ENCODE results near the gene MIF4GD.

- TF ChIP-seq CTCF (conservative IDR thresholded peaks at IDR 0.05; ENCODE audit: low read depth in 2 of 2) (no peak), EZH2 (IDR thresholded peaks at IDR 0.05; ENCODE audit: low read depth, unreplicated experiment) (no peak), JUNB (IDR thresholded peaks at IDR 0.05; ENCODE audit: unreplicated experiment) (no peak), CREB1 (CRISPR knock-in tag; IDR thresholded peaks at IDR 0.05; ENCODE audit: low read depth) (no peak), POLR2AphosphoS5 (IDR thresholded peaks at IDR 0.05; ENCODE audit: low read depth) (no peak), EZH2phosphoT487 (IDR thresholded peaks at IDR 0.05; ENCODE audit: unreplicated experiment) (no peak), REST (IDR thresholded peaks at IDR 0.05; ENCODE audit: unreplicated experiment) (no peak)
These were observed 32.9 kb downstream of the MIF4GD start for GRCh38 chr17:75238020-75238580.
